Sigmoid colon (tissue), 4 donors: ENCODE data around the gene ROR1.

Experiments used
- CTCF ChIP-seq, 4 experiments: fragments of 450-650 bp in 3 of 4; fragments of 200-600 bp in 1 of 4; IDR thresholded peaks; one replicate each; pipeline ENCODE4 v1.5.1; 2016 to 2019; ENCODE audit warnings: antibody characterized with exemption in 4 of 4, mild to moderate bottlenecking in 3 of 4, moderate library complexity in 2 of 4
- POLR2AphosphoS5 ChIP-seq, 4 donors: sonication (generic); formaldehyde crosslinking; IDR thresholded peaks; one replicate each; pipeline ENCODE4 v1.6.1; 2017; ENCODE audit warnings: antibody characterized with exemption in 4 of 4

GRCh38 chr1:64061430-64062104 lies 287.8 kb downstream of the ROR1 start:
- no peak for TF ChIP-seq POLR2AphosphoS5 (IDR thresholded peaks at IDR 0.05)
- no peak for TF ChIP-seq CTCF (IDR thresholded peaks at IDR 0.05)
